Measurements from ENCODE around the gene AMFR. TPM values are rescaled to one million over a fixed set of nuclear protein-coding genes. Genes with fewer than 3 reads are reported as not detected.

AMFR gene
- total and polyA plus RNA-seq, 2 of the 13 experiments (the other 11 are each of a cell fraction or from before 2014, with no cell fraction given): 52.9 to 108 TPM

- no TSS peak for BruUV-seq (replicated peaks)
Observed at GRCh38 chr16:56466344-56466743, 41.0 kb upstream of the AMFR start.

GRCh38 chr16:56463153-56463552 lies 37.8 kb upstream of the AMFR start:
- WGBS (ENCODE audit: low lambda C conversion rate): 97% methylated on average over 6 of the region's 6 CpGs
- no peaks in the 10 kb centered on the region for H4K20me1 ChIP-seq (ENCODE audit: insufficient read depth, low read length)
- intact Hi-C loops (cut with micrococcal nuclease; ENCODE audit: unreplicated experiment): no loop called here
- H3K4me2 ChIP-seq (ENCODE audit: low read depth, low read length): no peak overlapping the region
- no peaks in the 10 kb centered on the region for H3K27me3 ChIP-seq (ENCODE audit: control insufficient read depth in 1 of 2, insufficient read depth in 2 of 2, low read length in 2 of 2)
- peaks cover 28 to 82% of the 10 kb centered on the region in 2 experiments for H3K36me3 ChIP-seq (replicated peaks in 1 of 2; ENCODE audit: control insufficient read depth in 1 of 2, insufficient read depth in 2 of 2, low read length in 2 of 2)
- no peak overlapping the region for H3K9ac ChIP-seq (ENCODE audit: insufficient read depth, low read depth, low read length)
- no peak overlapping the region for H3K27ac ChIP-seq (ENCODE audit: extremely low read length, insufficient read depth, low read length)
- POLR2A ChIA-PET: interaction anchor here (1.3 kb wide), 1 partner anchor 12 kb away, joined by 5 read pairs; the partner anchor contains the start of genes NUDT21 and OGFOD1
- H3K4me1 ChIP-seq (ENCODE audit: insufficient read depth, low read length): no peaks in the 10 kb centered on the region
- in situ Hi-C loops (cut with HindIII; ENCODE audit: extremely low pct_ligation_motif_present, low pct_unique_long_range_greater_than_20kb): no loop called here
- H3K9me3 ChIP-seq (ENCODE audit: low read length): no peaks in the 10 kb centered on the region
- no TSS peak for BruUV-seq (replicated peaks)
- no peaks in the 10 kb centered on the region for H3K79me2 ChIP-seq (ENCODE audit: insufficient read depth, low read length)
- no peak overlapping the region for H2AFZ ChIP-seq (ENCODE audit: low read length)
- CTCF ChIA-PET (ENCODE audit: low intra/inter-chr PET ratio, low total read pairs): no interaction called here
- no peak overlapping the region; a peak in 1 of 6 replicates for H3K4me3 ChIP-seq (replicated peaks in 1 of 3; ENCODE audit: insufficient read depth in 1 of 3, low read depth in 2 of 3, low read length in 3 of 3)
- ATAC-seq: no peak
- no peak for FAIRE-seq
- no peak for DNase-seq (ENCODE audit: low spot score)
- TF ChIP-seq ZNF569 (CRISPR knock-in tag; IDR thresholded peaks at IDR 0.05; ENCODE audit: borderline replicate concordance): no peak
- no peak for TF ChIP-seq RFXANK (CRISPR knock-in tag; IDR thresholded peaks at IDR 0.05)
- no peak for TF ChIP-seq ARNT2 (CRISPR knock-in tag; IDR thresholded peaks at IDR 0.05; ENCODE audit: low read depth)
- TF ChIP-seq HIVEP1 (CRISPR knock-in tag; IDR thresholded peaks at IDR 0.05): no peak
- no peak for TF ChIP-seq DBP (CRISPR knock-in tag; IDR thresholded peaks at IDR 0.05; ENCODE audit: not compliant biosample characterization)
- no peak for TF ChIP-seq MAFK (conservative IDR thresholded peaks at IDR 0.05 in 1 of 2, IDR thresholded peaks at IDR 0.05 in 1 of 2; ENCODE audit: low read length in 2 of 2)
- TF ChIP-seq ARID3A (IDR thresholded peaks at IDR 0.05; ENCODE audit: low read depth, low read length): no peak
- no peak for TF ChIP-seq FUBP1 (CRISPR knock-in tag; IDR thresholded peaks at IDR 0.05; ENCODE audit: borderline replicate concordance)
- TF ChIP-seq PRMT3 (CRISPR knock-in tag; IDR thresholded peaks at IDR 0.05; ENCODE audit: borderline replicate concordance, low read depth): no peak
- no peak for TF ChIP-seq XBP1 (CRISPR knock-in tag; IDR thresholded peaks at IDR 0.05)

More at GRCh38 chr16:56466344-56466743, 41.0 kb upstream of the AMFR start:
- CTCF ChIA-PET (ENCODE audit: low intra/inter-chr PET ratio, low total read pairs): no interaction called here
- no peaks in the 10 kb centered on the region for H3K9me3 ChIP-seq (ENCODE audit: low read length)
- FAIRE-seq: no peak
- intact Hi-C loops (cut with micrococcal nuclease; ENCODE audit: unreplicated experiment) (no loop called here), in situ Hi-C loops (cut with HindIII; ENCODE audit: extremely low pct_ligation_motif_present, low pct_unique_long_range_greater_than_20kb) (no loop called here)
- no peaks in the 10 kb centered on the region for H3K79me2 ChIP-seq (ENCODE audit: insufficient read depth, low read length)
- no peak overlapping the region for H2AFZ ChIP-seq (ENCODE audit: low read length)
- WGBS (ENCODE audit: low lambda C conversion rate): 99% methylated on average over 2 of the region's 2 CpGs
- DNase-seq (ENCODE audit: low spot score): no peak
- TF ChIP-seq NR2C2 (CRISPR knock-in tag; IDR thresholded peaks at IDR 0.05; ENCODE audit: borderline replicate concordance) (no peak), SSRP1 (CRISPR knock-in tag; IDR thresholded peaks at IDR 0.05) (no peak), GATAD2A (CRISPR knock-in tag; IDR thresholded peaks at IDR 0.05) (no peak), SRSF1 (optimal IDR thresholded peaks at IDR 0.05; ENCODE audit: low read depth, low read length) (no peak), SP2 (CRISPR knock-in tag; IDR thresholded peaks at IDR 0.05) (no peak)
- no peaks in the 10 kb centered on the region for H3K4me1 ChIP-seq (ENCODE audit: insufficient read depth, low read length)
- peaks cover 36 to 73% of the 10 kb centered on the region in 2 experiments for H3K36me3 ChIP-seq (replicated peaks in 1 of 2; ENCODE audit: control insufficient read depth in 1 of 2, insufficient read depth in 2 of 2, low read length in 2 of 2)
- H3K27ac ChIP-seq (ENCODE audit: extremely low read length, insufficient read depth, low read length): no peak overlapping the region
- no peak overlapping the region for H3K9ac ChIP-seq (ENCODE audit: insufficient read depth, low read depth, low read length)
- H3K27me3 ChIP-seq (ENCODE audit: control insufficient read depth in 1 of 2, insufficient read depth in 2 of 2, low read length in 2 of 2): no peaks in the 10 kb centered on the region
- POLR2A ChIA-PET: no interaction called here
- no peak for ATAC-seq
- no peak overlapping the region for H3K4me2 ChIP-seq (ENCODE audit: low read depth, low read length)
- no peak overlapping the region for H3K4me3 ChIP-seq (replicated peaks in 1 of 3; ENCODE audit: insufficient read depth in 1 of 3, low read depth in 2 of 3, low read length in 3 of 3)
- no peaks in the 10 kb centered on the region for H4K20me1 ChIP-seq (ENCODE audit: insufficient read depth, low read length)
